HG02884 (cell line): Measurements from ENCODE around the gene APOA5.
A peak's percentile ranks its signal among the peaks of the same experiment; 100 is the strongest.
"Not testable (repeated sequence)": the region's sequence is repeated elsewhere in the genome, so short reads cannot be mapped to it uniquely, and the experiment has no call there.

Source experiments
- ATAC-seq: cut with Tn5 transposase; IDR thresholded peaks from one replicate; pipeline ENCODE4 v1.9.1; 2021; ENCODE audit warnings: mild to moderate bottlenecking, moderate library complexity; ENCODE audit not compliant: unreplicated experiment

APOA5 gene, protein sequence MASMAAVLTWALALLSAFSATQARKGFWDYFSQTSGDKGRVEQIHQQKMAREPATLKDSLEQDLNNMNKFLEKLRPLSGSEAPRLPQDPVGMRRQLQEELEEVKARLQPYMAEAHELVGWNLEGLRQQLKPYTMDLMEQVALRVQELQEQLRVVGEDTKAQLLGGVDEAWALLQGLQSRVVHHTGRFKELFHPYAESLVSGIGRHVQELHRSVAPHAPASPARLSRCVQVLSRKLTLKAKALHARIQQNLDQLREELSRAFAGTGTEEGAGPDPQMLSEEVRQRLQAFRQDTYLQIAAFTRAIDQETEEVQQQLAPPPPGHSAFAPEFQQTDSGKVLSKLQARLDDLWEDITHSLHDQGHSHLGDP

DNA sequence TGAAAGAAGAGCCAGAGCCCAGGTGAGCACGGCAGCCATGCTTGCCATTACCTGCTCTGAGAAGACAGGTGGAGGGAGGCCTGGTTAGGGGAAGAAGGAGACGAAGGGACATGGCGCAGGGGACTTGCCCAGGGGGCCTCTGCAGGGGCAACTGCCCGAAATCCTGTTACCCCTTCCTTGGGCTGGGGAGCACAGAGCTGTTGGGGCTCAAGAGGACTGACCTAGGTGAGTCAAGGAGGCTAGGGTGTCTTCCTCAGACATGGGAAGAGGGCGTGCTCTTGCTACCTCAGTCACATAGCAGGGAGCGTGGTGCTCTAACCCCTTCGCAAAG lies at the start of gene APOA5:
TSS of gene APOA5 (minus strand) at position 67 of the 331 bp plus-strand sequence. CDS start at position 48, 19 bp downstream.
- ATAC-seq: no peak

DNA sequence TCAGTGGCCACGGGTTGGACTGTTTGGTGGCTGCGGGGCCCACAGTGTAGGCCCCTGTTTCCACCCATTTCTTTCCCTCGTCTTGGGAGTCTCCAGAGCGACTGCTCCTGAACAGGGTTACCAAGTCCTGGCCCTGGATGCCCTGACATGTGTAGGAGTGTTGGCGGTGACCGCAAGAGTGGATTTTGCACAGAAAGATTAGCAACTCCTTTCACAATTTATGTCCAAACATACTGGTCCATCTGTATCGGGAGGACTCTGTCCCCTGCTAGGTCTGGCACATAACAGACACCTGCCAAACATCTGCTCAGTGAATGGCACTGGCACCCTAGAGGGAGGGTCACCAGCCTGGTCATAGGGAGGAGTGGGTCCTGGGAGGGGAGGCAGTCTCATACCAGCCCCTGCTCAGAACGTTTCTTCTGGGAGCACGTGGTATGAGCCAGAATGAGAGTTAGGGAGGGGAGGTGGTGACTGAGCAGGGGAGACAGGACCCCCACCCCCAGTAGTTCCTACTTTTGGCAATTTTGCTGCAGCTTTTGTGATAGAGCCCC lies 49.1 kb upstream of the APOA5 start:
- ATAC-seq: no peak

- ATAC-seq: no peak
These were observed 48.6 kb upstream of the APOA5 start for GRCh38 chr11:116840224-116840745.

GRCh38 chr11:116838321-116839084 lies 46.8 kb upstream of the APOA5 start:
- ATAC-seq: no peak

DNA sequence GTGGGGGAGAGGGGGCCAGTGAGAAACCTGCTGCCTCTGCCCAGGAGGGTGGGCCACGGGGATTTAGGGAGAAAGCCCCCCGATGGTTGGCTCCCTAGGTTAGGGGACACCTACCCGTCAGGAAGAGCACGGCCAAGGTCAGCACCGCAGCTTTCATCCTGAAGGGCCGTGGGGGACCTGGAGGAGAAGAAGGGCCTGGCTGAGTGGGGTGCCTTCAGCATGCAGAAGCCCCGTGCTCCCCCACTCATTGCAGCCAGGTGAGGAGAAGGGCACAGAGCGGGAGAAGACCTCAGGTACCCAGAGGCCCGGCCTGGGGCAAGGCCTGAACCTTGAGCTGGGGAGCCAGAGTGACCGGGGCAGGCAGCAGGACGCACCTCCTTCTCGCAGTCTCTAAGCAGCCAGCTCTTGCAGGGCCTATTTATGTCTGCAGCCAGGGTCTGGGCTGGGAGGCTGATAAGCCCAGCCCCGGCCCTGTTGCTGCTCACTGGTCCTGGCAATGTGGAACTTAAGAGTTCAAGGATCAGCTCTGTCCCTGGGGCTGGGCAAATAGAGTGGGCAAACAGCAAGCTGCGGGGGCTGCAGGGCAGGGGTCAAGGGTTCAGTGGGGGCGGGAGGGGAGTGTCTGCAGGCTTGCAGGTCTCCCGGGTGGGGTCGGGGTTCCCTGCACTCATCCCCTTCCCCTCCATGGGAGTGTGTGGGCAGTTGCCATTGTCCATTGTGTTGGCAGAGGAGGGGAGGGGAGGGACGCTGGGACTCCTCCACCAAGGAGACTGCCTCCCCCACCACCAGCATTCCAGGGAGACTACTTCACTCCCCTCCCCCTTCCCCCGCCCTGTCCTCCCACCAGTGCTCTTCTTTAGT lies 45.8 kb upstream of the APOA5 start, which contains the start of gene APOA1:
TSS of gene APOA1 (minus strand) at position 392 of the 861 bp plus-strand sequence. CDS start at position 157, 235 bp downstream.
- no peak for ATAC-seq

DNA sequence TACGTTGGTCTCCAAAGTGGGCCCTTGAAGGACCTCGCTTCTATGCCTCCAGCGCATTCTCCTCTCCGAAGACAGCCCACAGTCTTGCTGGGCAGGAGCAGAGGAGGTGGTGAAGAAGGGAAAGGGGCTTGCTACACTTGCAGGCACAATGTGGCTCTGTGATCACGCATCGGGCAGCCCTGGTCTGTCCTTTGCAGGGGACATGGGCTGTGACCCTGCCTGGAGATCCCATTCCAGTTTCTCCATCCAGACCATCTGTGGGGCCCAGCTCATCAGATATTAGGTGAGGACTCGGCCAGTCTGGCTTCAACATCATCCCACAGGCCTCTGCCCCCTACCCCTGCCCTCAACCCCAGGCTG lies 44.9 kb upstream of the APOA5 start:
- ATAC-seq: no peak

- peak; percentile 70 for ATAC-seq
These were observed 44.3 kb upstream of the APOA5 start for GRCh38 chr11:116835791-116836631.

- ATAC-seq: no peak
These were observed 43.5 kb upstream of the APOA5 start for GRCh38 chr11:116835042-116835772.

- not testable (repeated sequence) for ATAC-seq
These were observed 42.9 kb upstream of the APOA5 start for GRCh38 chr11:116834535-116835041.

DNA sequence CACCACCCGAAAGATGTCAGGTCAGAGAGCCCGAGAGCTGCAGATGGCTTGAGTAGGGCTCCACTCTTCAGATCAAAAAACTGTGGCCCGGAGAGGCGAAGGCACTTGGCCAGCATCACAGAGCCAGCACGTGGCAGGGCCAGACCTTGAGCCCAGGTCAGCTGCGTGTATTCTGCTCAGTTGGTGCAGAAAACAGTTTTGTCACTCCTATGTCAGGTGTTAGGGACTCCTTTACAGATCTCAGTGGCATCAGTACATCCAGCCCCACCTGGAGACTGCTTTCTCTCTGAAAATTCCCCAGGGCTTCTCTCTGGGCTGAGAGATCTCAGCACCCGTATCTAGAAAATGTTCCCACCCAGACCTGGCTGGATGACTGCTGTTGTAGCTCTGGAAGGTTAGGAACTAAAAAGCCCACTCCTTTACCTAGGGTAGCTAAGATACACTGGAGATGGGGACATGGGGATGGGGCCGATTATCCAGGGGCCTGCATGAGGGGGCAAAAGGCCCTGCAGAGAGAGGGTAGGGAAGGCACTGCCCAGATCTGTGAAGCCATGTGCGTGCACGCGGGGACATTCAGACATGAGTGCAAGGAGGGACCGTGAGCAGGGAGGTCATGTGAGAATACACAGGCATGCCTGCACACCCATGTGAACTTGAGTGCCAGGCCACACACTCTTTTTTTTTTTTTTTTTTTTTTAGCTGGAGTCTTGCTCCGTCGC lies 42.3 kb upstream of the APOA5 start:
- ATAC-seq: no peak

DNA sequence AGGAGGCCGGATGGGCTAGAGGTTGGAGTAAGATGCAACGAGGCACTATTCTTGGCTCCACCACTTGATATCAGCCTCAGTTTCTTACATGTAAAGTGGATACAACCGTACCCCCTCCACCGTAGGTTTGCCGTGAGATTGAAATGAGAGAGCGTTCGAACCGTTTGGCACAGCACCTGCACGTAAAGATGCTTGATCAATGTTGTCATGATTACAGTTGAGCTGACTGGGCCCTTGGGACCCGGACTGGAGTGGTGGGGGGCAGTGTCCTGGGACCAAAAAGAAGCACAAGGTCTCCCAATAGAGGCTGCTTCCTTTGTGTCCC lies 41.8 kb upstream of the APOA5 start:
- ATAC-seq: no peak

- ATAC-seq: no peak
These were observed 40.9 kb upstream of the APOA5 start for GRCh38 chr11:116832350-116833290.

DNA sequence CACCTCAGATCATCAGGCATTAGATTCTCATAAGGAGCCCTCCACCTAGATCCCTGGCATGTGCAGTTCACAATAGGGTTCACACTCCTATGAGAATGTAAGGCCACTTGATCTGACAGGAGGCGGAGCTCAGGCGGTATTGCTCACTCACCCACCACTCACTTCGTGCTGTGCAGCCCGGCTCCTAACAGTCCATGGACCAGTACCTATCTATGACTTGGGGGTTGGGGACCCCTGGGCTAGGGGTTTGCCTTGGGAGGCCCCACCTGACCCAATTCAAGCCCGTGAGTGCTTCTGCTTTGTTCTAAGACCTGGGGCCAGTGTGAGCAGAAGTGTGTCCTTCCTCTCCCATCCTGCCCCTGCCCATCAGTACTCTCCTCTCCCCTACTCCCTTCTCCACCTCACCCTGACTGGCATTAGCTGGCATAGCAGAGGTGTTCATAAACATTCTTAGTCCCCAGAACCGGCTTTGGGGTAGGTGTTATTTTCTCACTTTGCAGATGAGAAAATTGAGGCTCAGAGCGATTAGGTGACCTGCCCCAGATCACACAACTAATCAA lies 40.2 kb upstream of the APOA5 start:
- no peak for ATAC-seq

DNA sequence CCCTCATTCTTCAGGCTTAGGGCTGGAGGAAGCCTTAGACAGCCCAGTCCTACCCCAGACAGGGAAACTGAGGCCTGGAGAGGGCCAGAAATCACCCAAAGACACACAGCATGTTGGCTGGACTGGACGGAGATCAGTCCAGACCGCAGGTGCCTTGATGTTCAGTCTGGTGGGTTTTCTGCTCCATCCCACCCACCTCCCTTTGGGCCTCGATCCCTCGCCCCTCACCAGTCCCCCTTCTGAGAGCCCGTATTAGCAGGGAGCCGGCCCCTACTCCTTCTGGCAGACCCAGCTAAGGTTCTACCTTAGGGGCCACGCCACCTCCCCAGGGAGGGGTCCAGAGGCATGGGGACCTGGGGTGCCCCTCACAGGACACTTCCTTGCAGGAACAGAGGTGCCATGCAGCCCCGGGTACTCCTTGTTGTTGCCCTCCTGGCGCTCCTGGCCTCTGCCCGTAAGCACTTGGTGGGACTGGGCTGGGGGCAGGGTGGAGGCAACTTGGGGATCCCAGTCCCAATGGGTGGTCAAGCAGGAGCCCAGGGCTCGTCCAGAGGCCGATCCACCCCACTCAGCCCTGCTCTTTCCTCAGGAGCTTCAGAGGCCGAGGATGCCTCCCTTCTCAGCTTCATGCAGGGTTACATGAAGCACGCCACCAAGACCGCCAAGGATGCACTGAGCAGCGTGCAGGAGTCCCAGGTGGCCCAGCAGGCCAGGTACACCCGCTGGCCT lies 38.7 kb upstream of the APOA5 start:
- no peak for ATAC-seq

DNA sequence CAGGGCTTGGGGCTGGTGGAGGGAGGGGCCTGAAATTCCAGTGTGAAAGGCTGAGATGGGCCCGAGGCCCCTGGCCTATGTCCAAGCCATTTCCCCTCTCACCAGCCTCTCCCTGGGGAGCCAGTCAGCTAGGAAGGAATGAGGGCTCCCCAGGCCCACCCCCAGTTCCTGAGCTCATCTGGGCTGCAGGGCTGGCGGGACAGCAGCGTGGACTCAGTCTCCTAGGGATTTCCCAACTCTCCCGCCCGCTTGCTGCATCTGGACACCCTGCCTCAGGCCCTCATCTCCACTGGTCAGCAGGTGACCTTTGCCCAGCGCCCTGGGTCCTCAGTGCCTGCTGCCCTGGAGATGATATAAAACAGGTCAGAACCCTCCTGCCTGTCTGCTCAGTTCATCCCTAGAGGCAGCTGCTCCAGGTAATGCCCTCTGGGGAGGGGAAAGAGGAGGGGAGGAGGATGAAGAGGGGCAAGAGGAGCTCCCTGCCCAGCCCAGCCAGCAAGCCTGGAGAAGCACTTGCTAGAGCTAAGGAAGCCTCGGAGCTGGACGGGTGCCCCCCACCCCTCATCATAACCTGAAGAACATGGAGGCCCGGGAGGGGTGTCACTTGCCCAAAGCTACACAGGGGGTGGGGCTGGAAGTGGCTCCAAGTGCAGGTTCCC lies 38.0 kb upstream of the APOA5 start, which contains the start of gene APOC3:
TSS of gene APOC3 (plus strand) at position 383 of the 659 bp plus-strand sequence. CDS start 676 bp downstream, outside the sequence.
- no peak for ATAC-seq
